ENCODE results near the gene DSCAM. TPM values are rescaled to one million over a fixed set of nuclear protein-coding genes. Genes with fewer than 3 reads are reported as not detected.

DSCAM gene
- total RNA-seq, 4 donors from 2014 or later: not detected

DNA sequence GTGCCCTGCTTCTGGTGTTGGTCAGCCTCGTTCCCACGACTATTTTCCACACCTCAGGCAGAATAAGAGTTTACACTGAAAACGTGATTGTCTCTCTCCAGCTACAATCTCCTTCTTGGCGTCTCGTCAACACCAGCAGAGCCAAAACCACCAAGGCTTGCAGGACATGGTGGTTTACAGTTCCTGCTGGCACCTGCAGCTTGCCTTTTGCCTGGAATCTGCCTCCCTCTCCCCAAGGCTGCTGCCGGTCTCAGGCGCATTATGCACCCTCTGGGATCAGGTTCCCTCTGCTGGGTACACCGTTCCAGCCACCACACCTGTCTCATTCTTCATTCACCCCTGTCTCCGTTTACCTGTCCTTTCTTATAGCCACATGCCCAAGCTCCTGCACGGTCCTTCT, 315.9 kb downstream of the DSCAM start:
- peaks cover 10% of the 10 kb centered on the region for H3K27me3 ChIP-seq
- no peaks in the 10 kb centered on the region for H3K36me3 ChIP-seq
- no peak for ATAC-seq
- peaks cover 0 to 16% (median 4%) of the 10 kb centered on the region in 3 donors for H3K9me3 ChIP-seq
- H3K27ac ChIP-seq: no peak overlapping the region
- H3K4me1 ChIP-seq: no peaks in the 10 kb centered on the region
- TF ChIP-seq POLR2AphosphoS5 (IDR thresholded peaks at IDR 0.05): no peak
- no peak for TF ChIP-seq POLR2A (IDR thresholded peaks at IDR 0.05)
- TF ChIP-seq, protein P1, sequence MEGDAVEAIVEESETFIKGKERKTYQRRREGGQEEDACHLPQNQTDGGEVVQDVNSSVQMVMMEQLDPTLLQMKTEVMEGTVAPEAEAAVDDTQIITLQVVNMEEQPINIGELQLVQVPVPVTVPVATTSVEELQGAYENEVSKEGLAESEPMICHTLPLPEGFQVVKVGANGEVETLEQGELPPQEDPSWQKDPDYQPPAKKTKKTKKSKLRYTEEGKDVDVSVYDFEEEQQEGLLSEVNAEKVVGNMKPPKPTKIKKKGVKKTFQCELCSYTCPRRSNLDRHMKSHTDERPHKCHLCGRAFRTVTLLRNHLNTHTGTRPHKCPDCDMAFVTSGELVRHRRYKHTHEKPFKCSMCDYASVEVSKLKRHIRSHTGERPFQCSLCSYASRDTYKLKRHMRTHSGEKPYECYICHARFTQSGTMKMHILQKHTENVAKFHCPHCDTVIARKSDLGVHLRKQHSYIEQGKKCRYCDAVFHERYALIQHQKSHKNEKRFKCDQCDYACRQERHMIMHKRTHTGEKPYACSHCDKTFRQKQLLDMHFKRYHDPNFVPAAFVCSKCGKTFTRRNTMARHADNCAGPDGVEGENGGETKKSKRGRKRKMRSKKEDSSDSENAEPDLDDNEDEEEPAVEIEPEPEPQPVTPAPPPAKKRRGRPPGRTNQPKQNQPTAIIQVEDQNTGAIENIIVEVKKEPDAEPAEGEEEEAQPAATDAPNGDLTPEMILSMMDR (IDR thresholded peaks at IDR 0.05): no peak
- no peak for TF ChIP-seq EP300 (IDR thresholded peaks at IDR 0.05)
- WGBS, 2 donors (ENCODE audit: low coverage in 1 of 2): 62 to 80% methylated on average over 6 to 9 of the region's 10 CpGs
- H3K4me3 ChIP-seq: no peak overlapping the region

DNA sequence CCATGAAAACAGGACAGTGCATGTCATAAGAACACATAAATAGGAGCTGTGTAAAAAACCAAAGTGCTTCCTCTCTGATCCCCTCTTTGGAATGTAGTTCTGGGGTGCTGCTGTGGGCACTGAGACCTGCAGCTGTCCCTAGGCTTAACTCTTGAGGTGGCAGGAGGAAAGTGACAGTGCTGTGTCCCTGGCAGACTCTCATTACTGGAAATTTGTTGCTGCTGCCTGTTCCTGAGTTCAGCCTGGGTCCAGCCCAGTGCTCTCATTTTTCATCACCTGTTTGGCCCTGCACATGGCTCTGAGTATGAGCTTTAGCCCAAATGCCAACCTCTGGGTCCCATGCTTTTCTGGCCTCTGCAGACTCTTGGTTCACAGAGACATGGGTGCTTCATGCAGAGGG, 329.3 kb downstream of the DSCAM start:
- TF ChIP-seq POLR2AphosphoS5 (IDR thresholded peaks at IDR 0.05) (no peak), POLR2A (IDR thresholded peaks at IDR 0.05) (no peak), EP300 (IDR thresholded peaks at IDR 0.05) (no peak)
- TF ChIP-seq, protein P1 (IDR thresholded peaks at IDR 0.05): no peak
- Histone ChIP-seq H3K27ac (no peak overlapping the region), H3K36me3 (no peaks in the 10 kb centered on the region), H3K4me1 (no peaks in the 10 kb centered on the region), H3K27me3 (peaks cover 3% of the 10 kb centered on the region), H3K9me3 (no peaks in the 10 kb centered on the region), H3K4me3 (no peak overlapping the region)
- no peak for ATAC-seq

DNA sequence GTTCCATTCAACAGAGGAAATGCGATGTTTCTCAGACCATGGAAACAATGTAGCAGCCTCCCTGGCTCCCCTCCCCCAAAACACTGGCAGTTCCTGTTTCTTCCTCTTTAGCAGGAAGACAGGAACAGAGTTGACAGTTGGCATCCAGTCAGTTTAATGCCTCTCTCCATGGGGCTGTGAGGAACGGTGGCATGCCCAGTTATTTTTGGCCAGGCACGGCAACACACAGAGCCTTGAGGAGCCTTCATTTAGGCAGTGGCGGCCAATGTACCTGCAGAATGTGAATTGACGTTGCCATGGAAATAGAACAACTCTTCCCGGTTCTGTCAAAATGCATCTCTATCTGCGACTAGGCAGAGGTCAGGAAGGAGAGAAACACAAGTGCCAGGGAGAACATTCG, 330.6 kb downstream of the DSCAM start:
- H3K27ac ChIP-seq: no peak overlapping the region
- H3K36me3 ChIP-seq: no peaks in the 10 kb centered on the region
- H3K4me1 ChIP-seq: no peaks in the 10 kb centered on the region
- TF ChIP-seq POLR2AphosphoS5 (IDR thresholded peaks at IDR 0.05): no peak
- TF ChIP-seq EP300 (IDR thresholded peaks at IDR 0.05): no peak
- TF ChIP-seq POLR2A (IDR thresholded peaks at IDR 0.05): no peak
- TF ChIP-seq, protein P1 (IDR thresholded peaks at IDR 0.05): no peak
- 32 to 34% methylated on average over 4 of the region's 8 CpGs for WGBS, 2 donors (ENCODE audit: low coverage in 1 of 2)
- ATAC-seq: no peak
- no peaks in the 10 kb centered on the region for H3K9me3 ChIP-seq
- no peak overlapping the region for H3K4me3 ChIP-seq
- peaks cover 3% of the 10 kb centered on the region for H3K27me3 ChIP-seq

DNA sequence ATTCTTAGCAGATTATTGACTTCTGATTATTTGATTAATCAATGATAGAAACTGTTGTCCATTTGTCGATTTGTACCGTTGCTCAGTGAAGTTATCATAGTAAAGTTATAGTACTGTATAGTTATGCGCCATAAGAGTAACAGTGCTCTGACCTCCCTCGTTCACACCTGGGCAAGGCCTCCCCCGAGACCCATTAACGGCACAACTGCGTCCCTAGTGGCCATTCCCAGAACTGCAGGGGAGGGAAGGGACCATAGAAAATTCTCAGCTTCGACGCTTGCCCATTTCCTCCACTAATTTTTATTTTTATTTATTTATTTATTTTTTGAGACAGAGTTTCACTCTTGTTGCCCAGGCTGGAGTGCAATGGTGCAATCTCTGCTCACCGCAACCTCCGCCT, 334.4 kb downstream of the DSCAM start:
- no peak overlapping the region for H3K4me3 ChIP-seq
- no peaks in the 10 kb centered on the region for H3K4me1 ChIP-seq
- H3K9me3 ChIP-seq: no peaks in the 10 kb centered on the region
- TF ChIP-seq POLR2A (IDR thresholded peaks at IDR 0.05) (no peak), EP300 (IDR thresholded peaks at IDR 0.05) (no peak), POLR2AphosphoS5 (IDR thresholded peaks at IDR 0.05) (no peak)
- TF ChIP-seq, protein P1 (IDR thresholded peaks at IDR 0.05): peak in 1 of 4 experiments; percentile 24
- no peaks in the 10 kb centered on the region for H3K36me3 ChIP-seq
- no peak overlapping the region for H3K27ac ChIP-seq
- WGBS, 2 donors (ENCODE audit: low coverage in 1 of 2): 75 to 77% methylated on average over 9 to 11 of the region's 11 CpGs
- no peak for ATAC-seq
- peaks cover 3% of the 10 kb centered on the region for H3K27me3 ChIP-seq

DNA sequence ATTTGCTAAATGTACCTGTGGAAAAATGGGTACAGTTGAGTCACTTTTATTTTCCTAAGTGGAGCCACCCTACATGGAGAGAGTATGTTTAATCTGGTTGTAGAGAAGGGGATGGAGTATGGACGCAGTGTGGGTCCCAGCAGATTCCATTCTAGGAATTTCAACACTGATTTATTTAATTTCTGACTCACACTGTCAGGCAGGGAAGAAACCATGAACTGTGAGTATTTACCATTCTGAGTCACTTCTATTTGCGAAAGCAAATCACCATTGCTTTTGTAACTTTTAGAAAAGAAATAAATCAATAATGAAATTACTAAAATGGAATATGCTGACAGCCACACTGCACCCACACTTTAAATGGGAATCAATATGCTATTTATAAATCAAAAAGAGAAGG, 339.0 kb downstream of the DSCAM start:
- H3K4me3 ChIP-seq: no peak overlapping the region
- no peaks in the 10 kb centered on the region for H3K9me3 ChIP-seq
- no peak for ATAC-seq
- H3K4me1 ChIP-seq: no peaks in the 10 kb centered on the region
- H3K36me3 ChIP-seq: no peaks in the 10 kb centered on the region
- H3K27ac ChIP-seq: no peak overlapping the region
- H3K27me3 ChIP-seq: no peaks in the 10 kb centered on the region
- 80 to 100% methylated on average over 2 of the region's 2 CpGs for WGBS, 2 donors (ENCODE audit: low coverage in 1 of 2)
- TF ChIP-seq POLR2AphosphoS5 (IDR thresholded peaks at IDR 0.05) (no peak), POLR2A (IDR thresholded peaks at IDR 0.05) (no peak), EP300 (IDR thresholded peaks at IDR 0.05) (no peak)
- TF ChIP-seq, protein P1 (IDR thresholded peaks at IDR 0.05): no peak

Data from gastroesophageal sphincter (tissue), 4 donors.